Activated CD4-positive, alpha-beta memory T cell treated with anti-CD3 and anti-CD28 coated beads, Interleukin-2, amount 10 ng/mL, durations not matched to agents 7 days and 5 days (primary cell): ENCODE measurements around the gene SCAMP2. TPM values are rescaled to one million over a fixed set of nuclear protein-coding genes. Genes with fewer than 3 reads are reported as not detected.
"Not testable (repeated sequence)": the region's sequence is repeated elsewhere in the genome, so short reads cannot be mapped to it uniquely, and the experiment has no call there.

Source experiments
- CTCF ChIA-PET: fragments of 350-600 bp; sonication (Branson Sonifier 250); formaldehyde crosslinking; loops from one replicate; lab custom pipeline; 2021; ENCODE audit warnings: antibody characterized with exemption, inconsistent platforms; lab: Charles Lee
- POLR2A ChIA-PET: fragments of 350-600 bp; sonication (Branson Sonifier 250); formaldehyde crosslinking; loops from one replicate; lab custom pipeline; 2021; ENCODE audit warnings: antibody characterized with exemption; lab: Charles Lee
- DNase-seq: peaks from one replicate; pipeline ENCODE4 v3.0.0-alpha.2; 2020
- H3K27ac Mint-ChIP-seq: one replicate; pipeline ENCODE4 v1.8.0; 2021; ENCODE audit warnings: mild to moderate bottlenecking, mixed read lengths
- H3K27me3 Mint-ChIP-seq: one replicate; pipeline ENCODE4 v1.8.0; 2021; ENCODE audit warnings: mixed read lengths
- H3K36me3 Mint-ChIP-seq: one replicate; pipeline ENCODE4 v1.8.0; 2021; ENCODE audit warnings: low read depth, mixed read lengths
- H3K4me1 Mint-ChIP-seq: one replicate; pipeline ENCODE4 v1.8.0; 2021; ENCODE audit warnings: mixed read lengths
- H3K4me3 Mint-ChIP-seq: one replicate; pipeline ENCODE4 v1.8.0; 2021; ENCODE audit warnings: mild to moderate bottlenecking, mixed read lengths
- H3K9me3 Mint-ChIP-seq: one replicate; pipeline ENCODE4 v1.8.0; 2021; ENCODE audit warnings: mixed read lengths
- total RNA-seq, 2 experiments: library from RNA; stranded (reverse); gene quantifications; one replicate each; pipeline ENCODE4 v1.2.3, GENCODE V29; 2021

SCAMP2 gene
- total RNA-seq, 2 experiments from 2014 or later = 144 to 156 TPM

GRCh38 chr15:74890665-74890960 is 17.4 kb upstream of the SCAMP2 start:
- ChIA-PET POLR2A (interaction anchor here (0.6 to 7.5 kb wide), 8 partner anchors 10 to 275 kb away, joined by 3 to 110 read pairs (median 18); partner anchors contain the start of genes CLK3, FAM219B, SCAMP2 and ULK3), CTCF (interaction anchor here (1.4 to 1.7 kb wide), 2 partner anchors 11 to 97 kb away, joined by 3 to 11 read pairs; no protein-coding TSS in a partner anchor)
- no peak for DNase-seq
- H3K27ac Mint-ChIP-seq = peak overlapping the region; percentile 69
- no peaks in the 10 kb centered on the region for H3K9me3 Mint-ChIP-seq
- peaks cover 33% of the 10 kb centered on the region for H3K36me3 Mint-ChIP-seq
- H3K27me3 Mint-ChIP-seq = no peaks in the 10 kb centered on the region
- H3K4me1 Mint-ChIP-seq = peaks cover 59% of the 10 kb centered on the region
- peak overlapping the region; percentile 84 for H3K4me3 Mint-ChIP-seq

- Mint-ChIP-seq H3K27me3 (no peaks in the 10 kb centered on the region), H3K4me1 (peaks cover 56% of the 10 kb centered on the region), H3K9me3 (no peaks in the 10 kb centered on the region), H3K4me3 (peak within 1 kb of the TSS; percentile 84), H3K36me3 (peaks cover 30% of the 10 kb centered on the region), H3K27ac (peak within 1 kb of the TSS; percentile 69)
- CTCF ChIA-PET = interaction anchor here (0.6 to 1.7 kb wide), 5 partner anchors 12 to 122 kb away, joined by 3 to 11 read pairs (median 3); no protein-coding TSS in a partner anchor
- POLR2A ChIA-PET = interaction anchor here (0.6 to 7.5 kb wide), 16 partner anchors 8 to 275 kb away, joined by 3 to 110 read pairs (median 4); partner anchors contain the start of genes CLK3, FAM219B, SCAMP2 and ULK3
- peak; percentile 89 for DNase-seq
Observed at GRCh38 chr15:74889883-74890664, 16.9 kb upstream of the SCAMP2 start, which contains the start of gene MPI. MPI (plus strand) TSS chr15:74890042; CDS start chr15:74890074, 32 bp downstream.

GRCh38 chr15:74889390-74889882 is 16.3 kb upstream of the SCAMP2 start:
- Mint-ChIP-seq H3K36me3 (peaks cover 30% of the 10 kb centered on the region), H3K27me3 (no peaks in the 10 kb centered on the region), H3K9me3 (no peaks in the 10 kb centered on the region), H3K27ac (peak overlapping the region; percentile 69), H3K4me1 (peaks cover 61% of the 10 kb centered on the region), H3K4me3 (peak overlapping the region; percentile 84)
- POLR2A ChIA-PET = interaction anchor here (0.6 to 7.5 kb wide), 15 partner anchors 9 to 118 kb away, joined by 3 to 110 read pairs (median 4); partner anchors contain the start of genes FAM219B, SCAMP2 and ULK3
- peak; percentile 32 for DNase-seq
- CTCF ChIA-PET = interaction anchor here (0.6 to 1.7 kb wide), 7 partner anchors 12 to 121 kb away, joined by 3 to 11 read pairs (median 3); partner anchors contain the start of gene SCAMP2

GRCh38 chr15:74888716-74889115 is 15.6 kb upstream of the SCAMP2 start:
- H3K27ac Mint-ChIP-seq = no peak overlapping the region
- H3K4me1 Mint-ChIP-seq = peaks cover 64% of the 10 kb centered on the region
- H3K9me3 Mint-ChIP-seq = no peaks in the 10 kb centered on the region
- peaks cover 28% of the 10 kb centered on the region for H3K36me3 Mint-ChIP-seq
- CTCF ChIA-PET = interaction anchor here (1.0 to 1.7 kb wide), 3 partner anchors 13 to 18 kb away, joined by 3 to 4 read pairs (median 4); partner anchors contain the start of gene SCAMP2
- H3K27me3 Mint-ChIP-seq = no peaks in the 10 kb centered on the region
- H3K4me3 Mint-ChIP-seq = peak overlapping the region; percentile 84
- DNase-seq = no peak
- POLR2A ChIA-PET = interaction anchor here (1.1 to 7.5 kb wide), 7 partner anchors 9 to 117 kb away, joined by 3 to 110 read pairs (median 17); partner anchors contain the start of genes FAM219B and SCAMP2

GRCh38 chr15:74887537-74888193 is 14.5 kb upstream of the SCAMP2 start:
- CTCF ChIA-PET = interaction anchor here (1.1 to 1.3 kb wide), 2 partner anchors 14 kb away, joined by 4 read pairs; no protein-coding TSS in a partner anchor
- DNase-seq, H3K27me3 Mint-ChIP-seq, H3K9me3 Mint-ChIP-seq, H3K4me3 Mint-ChIP-seq, H3K27ac Mint-ChIP-seq: not testable (repeated sequence)
- POLR2A ChIA-PET = interaction anchor here (1.9 to 7.5 kb wide), 5 partner anchors 10 to 19 kb away, joined by 7 to 110 read pairs (median 19); partner anchors contain the start of genes FAM219B and SCAMP2
- Mint-ChIP-seq H3K36me3 (peaks cover 19% of the 10 kb centered on the region), H3K4me1 (peaks cover 60% of the 10 kb centered on the region)

- CTCF ChIA-PET = interaction anchor here (1.2 to 3.4 kb wide), 3 partner anchors 16 to 97 kb away, joined by 3 to 20 read pairs (median 4); no protein-coding TSS in a partner anchor
- POLR2A ChIA-PET = interaction anchor here (3.4 kb wide), 1 partner anchor 7 kb away, joined by 27 read pairs; no protein-coding TSS in a partner anchor
- H3K4me1 Mint-ChIP-seq = peaks cover 40% of the 10 kb centered on the region
- peaks cover 5% of the 10 kb centered on the region for H3K9me3 Mint-ChIP-seq
- H3K27me3 Mint-ChIP-seq = no peaks in the 10 kb centered on the region
- H3K4me3 Mint-ChIP-seq = no peak overlapping the region
- no peak for DNase-seq
- peaks cover 7% of the 10 kb centered on the region for H3K36me3 Mint-ChIP-seq
- H3K27ac Mint-ChIP-seq = no peak overlapping the region
Observed at GRCh38 chr15:74885461-74885860, 12.3 kb upstream of the SCAMP2 start.

GRCh38 chr15:74884428-74885223 is 11.5 kb upstream of the SCAMP2 start:
- Mint-ChIP-seq H3K27me3 (no peaks in the 10 kb centered on the region), H3K9me3 (peaks cover 5% of the 10 kb centered on the region), H3K36me3 (peaks cover 5% of the 10 kb centered on the region), H3K27ac (no peak overlapping the region), H3K4me1 (peaks cover 33% of the 10 kb centered on the region), H3K4me3 (no peak overlapping the region)
- no peak for DNase-seq
- ChIA-PET POLR2A (interaction anchor here (1.0 to 3.5 kb wide), 5 partner anchors 8 to 21 kb away, joined by 3 to 27 read pairs (median 14); partner anchors contain the start of gene SCAMP2), CTCF (interaction anchor here (0.6 to 3.4 kb wide), 7 partner anchors 10 to 96 kb away, joined by 3 to 20 read pairs (median 4); partner anchors contain the start of gene CPLX3)

- Mint-ChIP-seq H3K4me1 (peaks cover 21% of the 10 kb centered on the region), H3K27ac (no peak overlapping the region), H3K36me3 (peaks cover 5% of the 10 kb centered on the region), H3K27me3 (no peaks in the 10 kb centered on the region), H3K9me3 (peaks cover 5% of the 10 kb centered on the region), H3K4me3 (no peak overlapping the region)
- ChIA-PET CTCF (interaction anchor here (1.5 to 3.4 kb wide), 4 partner anchors 9 to 68 kb away, joined by 3 to 20 read pairs (median 8); partner anchors contain the start of gene SCAMP2), POLR2A (interaction anchor here (1.5 to 3.5 kb wide), 4 partner anchors 8 to 13 kb away, joined by 3 to 27 read pairs (median 20); partner anchors contain the start of gene SCAMP2)
- DNase-seq = no peak
Observed at GRCh38 chr15:74882528-74882927, 9.4 kb upstream of the SCAMP2 start.

GRCh38 chr15:74878273-74878672 is 5.1 kb upstream of the SCAMP2 start:
- Mint-ChIP-seq H3K4me1 (peaks cover 9% of the 10 kb centered on the region), H3K27me3 (peaks cover 3% of the 10 kb centered on the region), H3K4me3 (no peak overlapping the region), H3K36me3 (peaks cover 5% of the 10 kb centered on the region), H3K27ac (no peak overlapping the region), H3K9me3 (peaks cover 7% of the 10 kb centered on the region)
- no peak for DNase-seq
- ChIA-PET POLR2A (no interaction called here), CTCF (no interaction called here)

- Mint-ChIP-seq H3K9me3 (peaks cover 2% of the 10 kb centered on the region), H3K36me3 (peaks cover 24% of the 10 kb centered on the region), H3K27me3 (peaks cover 3% of the 10 kb centered on the region), H3K4me1 (peaks cover 41% of the 10 kb centered on the region), H3K27ac (peak overlapping the region; percentile 87), H3K4me3 (peak overlapping the region; percentile 92)
- POLR2A ChIA-PET = interaction anchor here (0.7 to 8.6 kb wide), 10 partner anchors 9 to 93 kb away, joined by 3 to 121 read pairs (median 10); partner anchors contain the start of genes COX5A, CSK, FAM219B and MPI
- peak; percentile 34 for DNase-seq
- CTCF ChIA-PET = interaction anchor here (1.1 to 8.7 kb wide), 5 partner anchors 9 to 87 kb away, joined by 3 to 111 read pairs (median 5); no protein-coding TSS in a partner anchor
Observed at GRCh38 chr15:74873756-74874424, 725 bp upstream of the SCAMP2 start.

- POLR2A ChIA-PET = interaction anchor here (0.7 to 8.6 kb wide), 12 partner anchors 8 to 95 kb away, joined by 3 to 121 read pairs (median 10); partner anchors contain the start of genes COX5A, FAM219B and MPI
- Mint-ChIP-seq H3K4me1 (peaks cover 54% of the 10 kb centered on the region), H3K27ac (peak overlapping the region; percentile 97), H3K4me3 (peak overlapping the region; percentile 92), H3K36me3 (peaks cover 35% of the 10 kb centered on the region), H3K9me3 (peaks cover 2% of the 10 kb centered on the region), H3K27me3 (peaks cover 3% of the 10 kb centered on the region)
- no peak for DNase-seq
- CTCF ChIA-PET = interaction anchor here (1.0 to 8.7 kb wide), 5 partner anchors 10 to 85 kb away, joined by 4 to 111 read pairs (median 5); no protein-coding TSS in a partner anchor
Observed at GRCh38 chr15:74872702-74873035, 496 bp downstream of the SCAMP2 start.
